ENCODE results near the gene BTNL3. TPM values are rescaled to one million over a fixed set of nuclear protein-coding genes. Genes with fewer than 3 reads are reported as not detected.

The BTNL3 gene, protein sequence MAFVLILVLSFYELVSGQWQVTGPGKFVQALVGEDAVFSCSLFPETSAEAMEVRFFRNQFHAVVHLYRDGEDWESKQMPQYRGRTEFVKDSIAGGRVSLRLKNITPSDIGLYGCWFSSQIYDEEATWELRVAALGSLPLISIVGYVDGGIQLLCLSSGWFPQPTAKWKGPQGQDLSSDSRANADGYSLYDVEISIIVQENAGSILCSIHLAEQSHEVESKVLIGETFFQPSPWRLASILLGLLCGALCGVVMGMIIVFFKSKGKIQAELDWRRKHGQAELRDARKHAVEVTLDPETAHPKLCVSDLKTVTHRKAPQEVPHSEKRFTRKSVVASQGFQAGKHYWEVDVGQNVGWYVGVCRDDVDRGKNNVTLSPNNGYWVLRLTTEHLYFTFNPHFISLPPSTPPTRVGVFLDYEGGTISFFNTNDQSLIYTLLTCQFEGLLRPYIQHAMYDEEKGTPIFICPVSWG
- not detected in 2 replicates for total RNA-seq (2021)
- not detected for Bru-seq, nascent RNA
- BruChase-seq, experiment 1, labeled RNA remaining after a 2-hour chase, result not detected
- BruChase-seq, experiment 2, labeled RNA remaining after a 6-hour chase, result not detected
- long read RNA-seq, result 0 reads

DNA sequence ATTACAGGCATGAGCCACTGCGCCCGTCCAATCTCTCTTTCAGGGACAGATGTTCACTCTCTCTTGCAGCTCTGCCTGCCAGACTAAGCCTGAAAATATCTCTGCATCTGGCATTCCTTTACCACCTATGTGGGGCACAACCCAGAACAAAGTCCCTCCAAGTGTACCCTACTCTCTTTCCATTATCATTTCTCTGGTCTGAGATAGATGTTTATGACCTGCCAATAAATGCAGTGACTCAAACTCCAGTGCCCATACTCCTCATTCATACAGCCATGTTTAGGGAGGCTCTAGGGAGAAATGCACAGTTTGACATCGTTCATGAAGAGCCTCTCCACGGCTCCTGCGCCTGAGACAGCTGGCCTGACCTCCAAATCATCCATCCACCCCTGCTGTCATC is at the start of gene BTNL3:
TSS of gene BTNL3 (plus strand) at position 255 of the 400 bp plus-strand sequence. CDS start 183 bp downstream, outside the sequence.
- Histone ChIP-seq H3K27ac (ENCODE audit: low read depth, low read length, poor library complexity, severe bottlenecking) (no peak within 1 kb of the TSS), H3K27me3 (replicated peaks; ENCODE audit: insufficient read depth, low read depth, low read length, poor library complexity) (peaks cover 28% of the 10 kb centered on the region), H3K4me3 (ENCODE audit: low read depth, low read length, poor library complexity, severe bottlenecking) (no peak within 1 kb of the TSS), H3K36me3 (ENCODE audit: insufficient read depth, low read length, poor library complexity, severe bottlenecking) (no peaks in the 10 kb centered on the region), H3K9me3 (ENCODE audit: low read depth, low read length, poor library complexity, severe bottlenecking) (no peaks in the 10 kb centered on the region), H3K4me1 (ENCODE audit: insufficient read depth, low read length, poor library complexity, severe bottlenecking) (no peaks in the 10 kb centered on the region)
- POLR2A ChIA-PET (ENCODE audit: low non-redundant PET), result no interaction called here
- DNase-seq (ENCODE audit: low spot score), result no peak
- TF ChIP-seq EZH2 (IDR thresholded peaks at IDR 0.05; ENCODE audit: borderline replicate concordance, low read depth, low read length, poor library complexity, severe bottlenecking), result no peak
- TF ChIP-seq CTCF (conservative IDR thresholded peaks at IDR 0.05; ENCODE audit: low read depth, low read length), result no peak
- intact Hi-C loops (cut with micrococcal nuclease; ENCODE audit: unreplicated experiment), result no loop called here
- CTCF ChIA-PET, result no interaction called here
- no TSS peak for BruUV-seq (replicated peaks)

GRCh38 chr5:180950291-180950949 is 38.2 kb upstream of the BTNL3 start:
- BruUV-seq (replicated peaks), result no TSS peak
- no peak for DNase-seq (ENCODE audit: low spot score)
- H3K27ac ChIP-seq (ENCODE audit: low read depth, low read length, poor library complexity, severe bottlenecking), result no peak overlapping the region
- no peaks in the 10 kb centered on the region for H3K9me3 ChIP-seq (ENCODE audit: low read depth, low read length, poor library complexity, severe bottlenecking)
- no peaks in the 10 kb centered on the region for H3K4me1 ChIP-seq (ENCODE audit: insufficient read depth, low read length, poor library complexity, severe bottlenecking)
- no peak overlapping the region for H3K4me3 ChIP-seq (ENCODE audit: low read depth, low read length, poor library complexity, severe bottlenecking)
- H3K36me3 ChIP-seq (ENCODE audit: insufficient read depth, low read length, poor library complexity, severe bottlenecking), result no peaks in the 10 kb centered on the region
- no peak for TF ChIP-seq EZH2 (IDR thresholded peaks at IDR 0.05; ENCODE audit: borderline replicate concordance, low read depth, low read length, poor library complexity, severe bottlenecking)
- TF ChIP-seq CTCF (conservative IDR thresholded peaks at IDR 0.05; ENCODE audit: low read depth, low read length), result no peak
- CTCF ChIA-PET, result no interaction called here
- intact Hi-C loops (cut with micrococcal nuclease; ENCODE audit: unreplicated experiment), result no loop called here
- POLR2A ChIA-PET (ENCODE audit: low non-redundant PET), result no interaction called here
- H3K27me3 ChIP-seq (replicated peaks; ENCODE audit: insufficient read depth, low read depth, low read length, poor library complexity), result peaks cover 20% of the 10 kb centered on the region

GRCh38 chr5:180959661-180960060 is 29.0 kb upstream of the BTNL3 start:
- ChIA-PET CTCF (no interaction called here), POLR2A (ENCODE audit: low non-redundant PET) (no interaction called here)
- Histone ChIP-seq H3K27me3 (replicated peaks; ENCODE audit: insufficient read depth, low read depth, low read length, poor library complexity) (peaks cover 38% of the 10 kb centered on the region), H3K4me1 (ENCODE audit: insufficient read depth, low read length, poor library complexity, severe bottlenecking) (no peaks in the 10 kb centered on the region), H3K36me3 (ENCODE audit: insufficient read depth, low read length, poor library complexity, severe bottlenecking) (no peaks in the 10 kb centered on the region), H3K9me3 (ENCODE audit: low read depth, low read length, poor library complexity, severe bottlenecking) (no peaks in the 10 kb centered on the region), H3K27ac (ENCODE audit: low read depth, low read length, poor library complexity, severe bottlenecking) (no peak overlapping the region), H3K4me3 (ENCODE audit: low read depth, low read length, poor library complexity, severe bottlenecking) (no peak overlapping the region)
- intact Hi-C loops (cut with micrococcal nuclease; ENCODE audit: unreplicated experiment), result no loop called here
- TF ChIP-seq CTCF (conservative IDR thresholded peaks at IDR 0.05; ENCODE audit: low read depth, low read length) (no peak), EZH2 (IDR thresholded peaks at IDR 0.05; ENCODE audit: borderline replicate concordance, low read depth, low read length, poor library complexity, severe bottlenecking) (no peak)
- no TSS peak for BruUV-seq (replicated peaks)
- DNase-seq (ENCODE audit: low spot score), result no peak

Measured in A673 (cell line).